Naive B cell (primary cell): ENCODE measurements around the gene CC2D2A. TPM values are rescaled to one million over a fixed set of nuclear protein-coding genes. Genes with fewer than 3 reads are reported as not detected.
"Not testable (repeated sequence)": the region's sequence is repeated elsewhere in the genome, so short reads cannot be mapped to it uniquely, and the experiment has no call there.

ENCODE experiments used
- ATAC-seq, 2 donors: fragments of 150-1000 bp; cut with Tn5 transposase; 2 replicates each; pipeline ENCODE4 v1.10.0; 2021; ENCODE audit warnings: low read depth in 2 of 2, mild to moderate bottlenecking in 2 of 2, moderate library complexity in 2 of 2
- DNase-seq: peaks from one replicate; pipeline ENCODE4 v3.0.0; 2022
- H3K27ac Mint-ChIP-seq, 6 donors: one replicate each; pipeline ENCODE4 v1.8.0; 2020 to 2022; ENCODE audit warnings: mild to moderate bottlenecking in 6 of 6, mixed read lengths in 6 of 6, moderate library complexity in 5 of 6, inconsistent platforms in 2 of 6
- H3K27me3 Mint-ChIP-seq, 3 donors: one replicate each; pipeline ENCODE4 v1.8.0; 2021 to 2022; ENCODE audit warnings: mixed read lengths in 3 of 3, mild to moderate bottlenecking in 1 of 3
- H3K36me3 Mint-ChIP-seq, 2 donors: one replicate each; pipeline ENCODE4 v1.8.0; 2020 to 2022; ENCODE audit warnings: mixed read lengths in 2 of 2, inconsistent platforms in 1 of 2, mild to moderate bottlenecking in 1 of 2
- H3K4me1 Mint-ChIP-seq, 3 donors: one replicate each; pipeline ENCODE4 v1.8.0; 2020 to 2022; ENCODE audit warnings: mixed read lengths in 3 of 3, inconsistent platforms in 1 of 3, mild to moderate bottlenecking in 1 of 3, moderate library complexity in 1 of 3
- H3K4me3 Mint-ChIP-seq, 8 donors: one replicate each; pipeline ENCODE4 v1.8.0; 2020 to 2022; ENCODE audit warnings: mild to moderate bottlenecking in 8 of 8, mixed read lengths in 8 of 8, moderate library complexity in 8 of 8, inconsistent platforms in 2 of 8
- H3K9me3 Mint-ChIP-seq, 7 donors: one replicate each; pipeline ENCODE4 v1.8.0; 2020 to 2022; ENCODE audit warnings: mixed read lengths in 7 of 7, mild to moderate bottlenecking in 5 of 7, inconsistent platforms in 2 of 7, moderate library complexity in 1 of 7
- polyA plus RNA-seq, 6 donors: library from polyadenylated mRNA; unstranded; fragments of 300-500 nt; fragmentation: Illumina TruSeq; gene quantifications; one replicate each; pipeline ENCODE4 v1.2.3, GENCODE V29; 2021; ENCODE audit warnings: low read depth in 6 of 6

Gene CC2D2A
- polyA plus RNA-seq, 6 donors from 2014 or later = not detected

GRCh38 chr4:15598644-15599043 is 129.0 kb downstream of the CC2D2A start:
- no peak for DNase-seq
- Mint-ChIP-seq H3K9me3 (no peaks in the 10 kb centered on the region), H3K36me3 (peaks cover 9 to 14% of the 10 kb centered on the region in 2 donors), H3K4me3 (no peak overlapping the region), H3K4me1 (peaks cover 0 to 3% (median 0%) of the 10 kb centered on the region in 3 donors), H3K27me3 (no peaks in the 10 kb centered on the region), H3K27ac (no peak overlapping the region)
- ATAC-seq = no peak

GRCh38 chr4:15600176-15600575 is 130.5 kb downstream of the CC2D2A start:
- DNase-seq (no peak), ATAC-seq (no peak)
- Mint-ChIP-seq H3K9me3 (peaks cover 0 to 3% (median 0%) of the 10 kb centered on the region in 7 donors), H3K4me3 (no peak overlapping the region), H3K4me1 (peaks cover 6 to 9% (median 9%) of the 10 kb centered on the region in 3 donors), H3K27me3 (no peaks in the 10 kb centered on the region), H3K27ac (peak overlapping the region in 2 of 6 donors; percentile 13 to 75), H3K36me3 (peaks cover 15 to 28% of the 10 kb centered on the region in 2 donors)

DNA sequence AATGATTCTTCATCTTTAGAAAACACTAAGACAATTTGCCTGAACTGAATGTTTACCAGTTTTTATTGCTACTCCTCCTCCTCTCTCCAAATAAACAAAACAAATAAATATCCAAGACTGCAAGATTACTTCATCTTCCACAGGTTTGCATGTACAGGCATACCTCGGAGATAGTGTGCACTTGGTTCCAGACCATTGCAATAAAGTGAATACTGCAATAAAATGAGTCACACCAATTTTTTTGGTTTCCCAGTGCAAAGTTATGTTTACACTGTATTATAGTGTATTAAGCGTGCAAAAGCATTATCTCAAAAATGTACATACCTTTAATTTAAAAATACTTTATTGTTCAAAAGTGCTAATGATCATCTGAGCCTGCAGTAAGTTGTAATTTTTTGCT is 132.2 kb downstream of the CC2D2A start:
- ATAC-seq (no peak), DNase-seq (no peak)
- Mint-ChIP-seq H3K27ac (no peak overlapping the region), H3K27me3 (no peaks in the 10 kb centered on the region), H3K4me3 (no peak overlapping the region), H3K9me3 (peaks cover 0 to 3% (median 0%) of the 10 kb centered on the region in 7 donors), H3K36me3 (peaks cover 21 to 34% of the 10 kb centered on the region in 2 donors), H3K4me1 (peaks cover 6 to 9% (median 9%) of the 10 kb centered on the region in 3 donors)

DNA sequence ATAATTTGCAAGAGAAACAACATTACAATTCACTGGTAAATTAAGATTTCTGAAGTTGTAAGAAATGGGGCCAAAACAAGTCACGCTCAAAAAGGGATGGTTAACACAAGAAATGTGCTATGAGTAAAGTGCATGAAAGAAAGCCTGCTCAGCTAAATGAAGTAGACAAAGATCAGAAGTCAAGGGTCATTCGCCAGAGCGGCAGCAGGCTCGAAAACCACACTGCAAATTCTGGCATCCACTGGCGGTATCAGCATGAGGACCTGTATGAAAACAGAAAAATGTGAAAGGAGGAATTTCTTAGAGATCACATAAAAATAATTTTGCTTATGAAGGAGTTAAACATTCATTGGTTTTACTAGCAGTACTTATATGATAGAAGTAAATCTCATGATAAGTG is 135.9 kb downstream of the CC2D2A start:
- Mint-ChIP-seq H3K27ac (peak overlapping the region in 1 of 6 donors; percentile 33), H3K4me3 (no peak overlapping the region), H3K9me3 (peaks cover 0 to 3% (median 0%) of the 10 kb centered on the region in 7 donors), H3K27me3 (no peaks in the 10 kb centered on the region), H3K36me3 (peaks cover 21 to 34% of the 10 kb centered on the region in 2 donors), H3K4me1 (peaks cover 6 to 9% (median 6%) of the 10 kb centered on the region in 3 donors)
- no peak for DNase-seq
- no peak for ATAC-seq

DNA sequence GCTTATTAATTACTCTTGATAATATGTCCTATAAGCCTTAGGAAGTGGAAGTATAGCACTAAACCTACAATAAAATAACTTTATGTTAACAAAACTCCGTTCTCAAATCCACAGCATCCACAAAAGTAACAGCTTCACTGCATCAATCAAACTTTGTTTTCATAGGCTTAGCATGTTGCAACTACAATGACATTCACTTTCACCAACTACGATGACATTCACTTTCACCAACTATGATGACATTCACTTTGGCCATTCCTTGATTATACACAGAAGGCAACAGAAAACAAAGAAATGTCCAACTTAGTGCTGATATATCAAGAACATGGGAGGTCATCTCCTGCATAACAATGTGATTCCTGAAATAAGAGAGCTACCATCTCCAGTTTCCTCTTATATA is 141.2 kb downstream of the CC2D2A start:
- no peak for ATAC-seq
- H3K9me3 Mint-ChIP-seq = peaks cover 0 to 6% (median 5%) of the 10 kb centered on the region in 7 donors
- no peak overlapping the region for H3K27ac Mint-ChIP-seq
- H3K36me3 Mint-ChIP-seq = peaks cover 12 to 21% of the 10 kb centered on the region in 2 donors
- H3K4me3 Mint-ChIP-seq = no peak overlapping the region
- peaks cover 5 to 15% (median 11%) of the 10 kb centered on the region in 3 donors for H3K4me1 Mint-ChIP-seq
- H3K27me3 Mint-ChIP-seq = no peaks in the 10 kb centered on the region
- no peak for DNase-seq

GRCh38 chr4:15612136-15612535 is 142.5 kb downstream of the CC2D2A start:
- H3K9me3 Mint-ChIP-seq = peaks cover 0 to 11% (median 5%) of the 10 kb centered on the region in 7 donors
- H3K27me3 Mint-ChIP-seq = no peaks in the 10 kb centered on the region
- no peak for DNase-seq
- no peak overlapping the region for H3K4me3 Mint-ChIP-seq
- H3K4me1 Mint-ChIP-seq = peaks cover 15 to 22% (median 17%) of the 10 kb centered on the region in 3 donors
- ATAC-seq = no peak
- H3K36me3 Mint-ChIP-seq = peaks cover 23 to 30% of the 10 kb centered on the region in 2 donors
- peak overlapping the region in 1 of 6 donors; percentile 30 for H3K27ac Mint-ChIP-seq

- not testable (repeated sequence) for H3K27ac Mint-ChIP-seq, ATAC-seq, DNase-seq, H3K27me3 Mint-ChIP-seq, H3K4me3 Mint-ChIP-seq
- H3K4me1 Mint-ChIP-seq = peaks cover 15 to 29% (median 22%) of the 10 kb centered on the region in 3 donors
- H3K9me3 Mint-ChIP-seq = peaks cover 0 to 25% (median 14%) of the 10 kb centered on the region in 7 donors
- H3K36me3 Mint-ChIP-seq = peaks cover 33 to 44% of the 10 kb centered on the region in 2 donors
Observed at GRCh38 chr4:15614891-15615290, 145.2 kb downstream of the CC2D2A start.

- Mint-ChIP-seq H3K9me3 (peaks cover 0 to 43% (median 22%) of the 10 kb centered on the region in 7 donors), H3K27ac (peak overlapping the region in 3 of 6 donors; percentile 2 to 94 (median 37)), H3K4me1 (peaks cover 29 to 39% (median 31%) of the 10 kb centered on the region in 3 donors), H3K36me3 (peaks cover 46 to 61% of the 10 kb centered on the region in 2 donors)
- not testable (repeated sequence) for DNase-seq, ATAC-seq, H3K4me3 Mint-ChIP-seq, H3K27me3 Mint-ChIP-seq
Observed at GRCh38 chr4:15617407-15617806, 147.7 kb downstream of the CC2D2A start.

DNA sequence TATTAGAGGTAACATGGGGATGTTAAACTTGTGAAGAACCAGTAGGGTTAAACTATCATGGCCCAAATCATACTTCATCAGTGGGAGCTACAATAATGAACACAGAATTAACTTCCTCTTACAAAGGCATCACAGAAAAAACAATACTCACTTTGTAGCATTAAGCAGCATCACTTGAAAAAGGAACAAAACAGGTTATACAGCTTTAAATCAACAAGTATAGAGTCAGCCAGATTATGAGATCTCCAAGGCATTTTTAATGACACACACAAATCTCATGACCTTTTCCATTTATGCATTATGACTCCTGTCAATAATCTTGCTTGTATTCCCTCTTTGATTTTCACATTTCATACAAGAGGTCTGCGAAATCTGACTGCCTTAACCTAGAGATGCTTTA is 167.1 kb downstream of the CC2D2A start:
- H3K27ac Mint-ChIP-seq = peak overlapping the region in 1 of 6 donors; percentile 72
- ATAC-seq = no peak
- no peaks in the 10 kb centered on the region for H3K27me3 Mint-ChIP-seq
- H3K36me3 Mint-ChIP-seq = peaks cover 12 to 16% of the 10 kb centered on the region in 2 donors
- peaks cover 0 to 12% (median 3%) of the 10 kb centered on the region in 3 donors for H3K4me1 Mint-ChIP-seq
- DNase-seq = no peak
- H3K4me3 Mint-ChIP-seq = no peak overlapping the region
- H3K9me3 Mint-ChIP-seq = no peaks in the 10 kb centered on the region

- Mint-ChIP-seq H3K27ac (no peak overlapping the region), H3K27me3 (no peaks in the 10 kb centered on the region), H3K9me3 (no peaks in the 10 kb centered on the region), H3K4me1 (peaks cover 4 to 19% (median 7%) of the 10 kb centered on the region in 3 donors), H3K36me3 (peaks cover 5 to 19% of the 10 kb centered on the region in 2 donors), H3K4me3 (no peak overlapping the region)
- DNase-seq (no peak), ATAC-seq (no peak)
Observed at GRCh38 chr4:15638418-15638817, 168.7 kb downstream of the CC2D2A start.

- Mint-ChIP-seq H3K27ac (peak overlapping the region in 1 of 6 donors; percentile 32), H3K36me3 (peaks cover 0 to 4% of the 10 kb centered on the region in 2 donors), H3K4me3 (no peak overlapping the region), H3K27me3 (no peaks in the 10 kb centered on the region), H3K4me1 (peaks cover 31 to 56% (median 41%) of the 10 kb centered on the region in 3 donors), H3K9me3 (no peaks in the 10 kb centered on the region)
- DNase-seq (no peak), ATAC-seq (no peak)
Observed at GRCh38 chr4:15648600-15648999, 178.9 kb downstream of the CC2D2A start.

GRCh38 chr4:15649914-15650545 is 180.3 kb downstream of the CC2D2A start:
- no peaks in the 10 kb centered on the region for H3K36me3 Mint-ChIP-seq
- H3K9me3 Mint-ChIP-seq = no peaks in the 10 kb centered on the region
- H3K27me3 Mint-ChIP-seq = no peaks in the 10 kb centered on the region
- H3K4me3 Mint-ChIP-seq = peak overlapping the region in 5 of 8 donors; percentile 1 to 50 (median 19)
- DNase-seq = peak; percentile 63
- peaks cover 35 to 62% (median 44%) of the 10 kb centered on the region in 3 donors for H3K4me1 Mint-ChIP-seq
- peak overlapping the region in 2 of 6 donors; percentile 25 to 44 for H3K27ac Mint-ChIP-seq
- peak; percentile 71 to 77 for ATAC-seq
